Right lobe of liver (tissue), 6 donors: ENCODE measurements around the gene PCA3. TPM values are rescaled to one million over a fixed set of nuclear protein-coding genes. Genes with fewer than 3 reads are reported as not detected.
"Not testable (repeated sequence)": the region's sequence is repeated elsewhere in the genome, so short reads cannot be mapped to it uniquely, and the experiment has no call there.

Experiments used
- ATAC-seq, 4 donors: fragments of 200-7000 bp; cut with Tn5 transposase; one replicate each; pipeline ENCODE4 v1.9.1; 2020; ENCODE audit warnings: mild to moderate bottlenecking in 4 of 4, moderate library complexity in 4 of 4
- DNase-seq, 3 donors: peaks; one replicate each; pipeline ENCODE4 v3.0.0-alpha.2; 2020
- H3K27ac ChIP-seq, 3 donors: fragments of 200-600 bp; one replicate each; pipeline ENCODE4 v1.8.0; 2022
- H3K27me3 ChIP-seq, 2 donors: fragments of 200-600 bp; one replicate each; pipeline ENCODE4 v1.8.0; 2022
- H3K36me3 ChIP-seq, 4 donors: fragments of 200-600 bp; sonication (generic) in 1 of 4; one replicate each; pipeline versions ENCODE4 v1.5.1 to v1.8.0; 2017 to 2022; ENCODE audit warnings: control low read depth in 1 of 4
- H3K4me1 ChIP-seq, 4 donors: fragments of 200-600 bp; sonication (generic) in 1 of 4; one replicate each; pipeline versions ENCODE4 v1.5.1 to v1.8.0; 2017 to 2022; ENCODE audit warnings: control low read depth in 1 of 4
- H3K4me3 ChIP-seq, 3 donors: fragments of 200-600 bp; one replicate each; pipeline ENCODE4 v1.8.0; 2022
- H3K9me3 ChIP-seq, 4 donors: fragments of 200-600 bp; sonication (generic) in 1 of 4; one replicate each; pipeline versions ENCODE4 v1.5.1 to v1.8.0; 2017 to 2022; ENCODE audit warnings: control low read depth in 1 of 4
- CTCF ChIP-seq, 4 donors: fragments of 200-600 bp in 3 of 4; fragments of 450-650 bp in 1 of 4; IDR thresholded peaks; one replicate each; pipeline versions ENCODE4 v1.5.1 to v1.8.0; 2016 to 2022; ENCODE audit warnings: antibody characterized with exemption in 4 of 4, mild to moderate bottlenecking in 2 of 4
- POLR2A ChIP-seq: fragments of 450-650 bp; IDR thresholded peaks from one replicate; pipeline ENCODE4 v1.6.1; 2017; ENCODE audit warnings: antibody characterized with exemption, mild to moderate bottlenecking
- WGBS: methylation state at CpG from one replicate; pipeline ENCODE4 v1.1.6; 2018; ENCODE audit warnings: low coverage, low lambda C conversion rate; ENCODE audit not compliant: insufficient coverage; ENCODE audit errors: missing lambda C conversion rate; 5-methylcytosine and 5-hydroxymethylcytosine counted together
- intact Hi-C, 2 donors: fragments of 100-400 bp; cut with DNase I; formaldehyde crosslinking; loops; one replicate each; pipeline versions ENCODE4 v1.11.2 to v1.14.1; 2022
- total RNA-seq, 6 experiments: library from RNA; depleted of rRNA in 2 of 6; stranded (reverse); fragments of >200 nt in 2 of 6; fragmentation: NEBNext Ultra II Directional in 3 of 6; extraction: Animal tissue kit (Norgen Biotek cat#: 25700) in 3 of 6; gene quantifications; one replicate each; pipeline versions ENCODE4 v1.1.0 to v1.2.4, GENCODE V29; 2016 to 2023
- donor health status: DM: no; HTN: yes; CAD: no.
- donor health status: DM: no; HTN: no; CAD: no.
- donor health status: DM: no; HTN: no; CAD: no.
- donor health status: DM: no; HTN: yes; CAD: no.
- donor health status: DM: no; HTN: yes; CAD: no.

The PCA3 gene
- total RNA-seq, 6 experiments from 2014 or later, result 0.09 to 0.59 (median 0.46) TPM; not detected in 1

GRCh38 chr9:76734716-76735115 is 29.5 kb upstream of the PCA3 start:
- DNase-seq (no peak), ATAC-seq (no peak)
- no peaks in the 10 kb centered on the region for H3K36me3 ChIP-seq
- no peak for TF ChIP-seq POLR2A
- TF ChIP-seq CTCF (IDR thresholded peaks at IDR 0.05), result no peak
- WGBS, result 66% methylated on average over 3 of the region's 3 CpGs
- no peak overlapping the region for H3K27ac ChIP-seq
- no peaks in the 10 kb centered on the region for H3K27me3 ChIP-seq
- no peak overlapping the region for H3K4me3 ChIP-seq
- H3K4me1 ChIP-seq, result no peaks in the 10 kb centered on the region
- H3K9me3 ChIP-seq, result no peaks in the 10 kb centered on the region
- intact Hi-C loops, result no loop called here

GRCh38 chr9:76737154-76737902 is 26.9 kb upstream of the PCA3 start:
- TF ChIP-seq CTCF (IDR thresholded peaks at IDR 0.05), result no peak
- no peak for TF ChIP-seq POLR2A
- Histone ChIP-seq H3K9me3 (no peaks in the 10 kb centered on the region), H3K27me3 (no peaks in the 10 kb centered on the region), H3K4me1 (no peaks in the 10 kb centered on the region), H3K36me3 (no peaks in the 10 kb centered on the region), H3K4me3 (no peak overlapping the region), H3K27ac (no peak overlapping the region)
- WGBS, result 69% methylated on average over 3 of the region's 3 CpGs
- intact Hi-C loops, result no loop called here
- DNase-seq, result no peak
- no peak for ATAC-seq

GRCh38 chr9:76738402-76738801 is 25.8 kb upstream of the PCA3 start:
- WGBS, result 52% methylated on average over 5 of the region's 5 CpGs
- H3K4me3 ChIP-seq, result no peak overlapping the region
- DNase-seq (no peak), ATAC-seq (no peak)
- no peaks in the 10 kb centered on the region for H3K4me1 ChIP-seq
- H3K27ac ChIP-seq, result no peak overlapping the region
- no peaks in the 10 kb centered on the region for H3K9me3 ChIP-seq
- no peak for TF ChIP-seq POLR2A
- no peak for TF ChIP-seq CTCF (IDR thresholded peaks at IDR 0.05)
- H3K27me3 ChIP-seq, result no peaks in the 10 kb centered on the region
- intact Hi-C loops, result no loop called here
- no peaks in the 10 kb centered on the region for H3K36me3 ChIP-seq

- H3K9me3 ChIP-seq, result no peaks in the 10 kb centered on the region
- WGBS, result 42% methylated on average over 3 of the region's 5 CpGs
These were observed 22.7 kb upstream of the PCA3 start for GRCh38 chr9:76741524-76741923.

GRCh38 chr9:76742890-76743289 is 21.3 kb upstream of the PCA3 start:
- 56% methylated on average over 3 of the region's 4 CpGs for WGBS
- H3K4me3 ChIP-seq, H3K9me3 ChIP-seq, H3K36me3 ChIP-seq, H3K27ac ChIP-seq, H3K4me1 ChIP-seq, ATAC-seq, intact Hi-C loops, H3K27me3 ChIP-seq, DNase-seq: not testable (repeated sequence)

More at GRCh38 chr9:76741524-76741923, 22.7 kb upstream of the PCA3 start:
- no peaks in the 10 kb centered on the region for H3K36me3 ChIP-seq
- no peaks in the 10 kb centered on the region for H3K4me1 ChIP-seq
- no peak for DNase-seq
- TF ChIP-seq POLR2A (no peak), CTCF (IDR thresholded peaks at IDR 0.05) (no peak)
- H3K4me3 ChIP-seq, result no peak overlapping the region
- no peaks in the 10 kb centered on the region for H3K27me3 ChIP-seq
- no peak overlapping the region for H3K27ac ChIP-seq
- ATAC-seq, result no peak
- intact Hi-C loops, result no loop called here
